Kidney (tissue), 14 donors: ENCODE data around the gene PSMB8. TPM values are rescaled to one million over a fixed set of nuclear protein-coding genes. Genes with fewer than 3 reads are reported as not detected.

ENCODE experiments used
- DNase-seq, 5 donors: peaks; one replicate each; pipeline ENCODE4 v3.0.0-alpha.2; 2013 to 2020
- FAIRE-seq: peaks from 2 replicates; lab custom pipeline; 2012; peaks lifted over from hg19 to GRCh38; lab: Jason Lieb, UNC
- H3K27ac ChIP-seq, 2 donors: one replicate each; pipeline ENCODE4 v1.7.0; 2013; ENCODE audit warnings: low read depth in 2 of 2, low read length in 2 of 2, inconsistent platforms in 1 of 2
- H3K27me3 ChIP-seq: one replicate; pipeline ENCODE4 v1.7.1; 2013; ENCODE audit warnings: low read length, inconsistent platforms; ENCODE audit not compliant: control insufficient read depth, insufficient read depth
- H3K36me3 ChIP-seq, 3 donors: one replicate each; pipeline versions ENCODE4 v1.7.0 to v1.7.1; 2013; ENCODE audit warnings: low read length in 3 of 3, control low read depth in 1 of 3, inconsistent platforms in 1 of 3; ENCODE audit not compliant: insufficient read depth in 3 of 3, control insufficient read depth in 2 of 3
- H3K4me1 ChIP-seq, 3 donors: one replicate each; pipeline versions ENCODE4 v1.7.0 to v1.7.1; 2013; ENCODE audit warnings: low read length in 3 of 3, inconsistent platforms in 1 of 3, low read depth in 1 of 3; ENCODE audit not compliant: control insufficient read depth in 2 of 3, insufficient read depth in 2 of 3
- H3K4me3 ChIP-seq, 3 donors: one replicate each; pipeline versions ENCODE4 v1.7.0 to v1.8.1; 2013; ENCODE audit warnings: low read length in 3 of 3, control low read depth in 1 of 3, inconsistent platforms in 1 of 3
- H3K9ac ChIP-seq, 3 donors: one replicate each; pipeline versions ENCODE4 v1.7.0 to v1.7.1; 2013; ENCODE audit warnings: low read length in 3 of 3, control low read depth in 1 of 3, inconsistent platforms in 1 of 3
- H3K9me3 ChIP-seq, 3 donors: one replicate each; pipeline versions ENCODE4 v1.7.0 to v1.7.1; 2013; ENCODE audit warnings: low read length in 3 of 3, control low read depth in 1 of 3, inconsistent platforms in 1 of 3; ENCODE audit not compliant: control insufficient read depth in 2 of 3, insufficient read depth in 1 of 3
- CTCF ChIP-seq: IDR thresholded peaks from 3 replicates; pipeline ENCODE4 v1.5.1; 2012; ENCODE audit warnings: mild to moderate bottlenecking, moderate library complexity, borderline replicate concordance; ENCODE audit not compliant: insufficient read depth; ENCODE audit errors: extremely low read depth
- intact Hi-C: fragments of 100-400 bp; cut with DNase I; formaldehyde crosslinking; loops from one replicate; pipeline ENCODE4 v1.11.1; 2022
- polyA plus RNA-seq: library from polyadenylated mRNA; stranded (reverse); fragments of 350-450 nt; fragmentation: Illumina TruSeq; extraction: RNeasy Lipid Tissue Mini Kit (QIAGEN cat#74804); gene quantifications from one replicate; pipeline ENCODE4 v1.2.3, GENCODE V29; 2014; ENCODE audit warnings: low read depth, low replicate concordance; ENCODE audit not compliant: insufficient read depth
- total RNA-seq: library from RNA; stranded (reverse); fragmentation: NEBNext Ultra II Directional; extraction: Animal tissue kit (Norgen Biotek cat#: 25700); gene quantifications from one replicate; pipeline ENCODE4 v1.2.1, GENCODE V29; 2021
- donor health status: control.
- donor health status: control.
- donor health status: control.
- donor health status: control.
- donor health status: control.
- donor health status: DM: yes; HTN: yes; CAD: no.
- donor health status: Normal renal cell carcinoma (clear cell type).

The PSMB8 gene
- total and polyA plus RNA-seq, 2 donors from 2014 or later: 79.6 to 90.6 TPM

DNA sequence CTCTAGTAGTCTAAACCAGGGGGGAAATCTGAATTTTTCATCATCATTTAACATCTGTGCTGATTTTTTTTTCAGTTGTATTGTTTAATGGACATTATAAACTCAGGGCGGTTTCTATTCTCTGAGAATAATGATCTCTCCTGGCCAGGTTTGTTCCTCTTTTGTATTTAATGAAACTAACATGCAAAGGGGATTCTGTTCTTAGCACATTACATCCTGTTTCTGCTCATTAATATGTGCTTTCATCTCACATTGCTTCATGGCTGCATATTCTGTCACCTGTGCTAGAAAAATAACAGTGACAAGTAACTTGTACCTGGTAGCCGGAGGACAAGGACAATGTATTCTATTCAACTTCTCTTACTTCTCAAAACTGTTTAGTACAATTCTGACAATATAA lies 27.9 kb downstream of the PSMB8 start:
- intact Hi-C loops: no loop called here
- Histone ChIP-seq H3K27me3 (no peaks in the 10 kb centered on the region), H3K27ac (no peak overlapping the region), H3K36me3 (no peaks in the 10 kb centered on the region), H3K9ac (no peak overlapping the region), H3K9me3 (no peaks in the 10 kb centered on the region), H3K4me1 (no peaks in the 10 kb centered on the region), H3K4me3 (no peak overlapping the region)
- FAIRE-seq: no peak
- TF ChIP-seq CTCF: no peak
- DNase-seq: no peak

DNA sequence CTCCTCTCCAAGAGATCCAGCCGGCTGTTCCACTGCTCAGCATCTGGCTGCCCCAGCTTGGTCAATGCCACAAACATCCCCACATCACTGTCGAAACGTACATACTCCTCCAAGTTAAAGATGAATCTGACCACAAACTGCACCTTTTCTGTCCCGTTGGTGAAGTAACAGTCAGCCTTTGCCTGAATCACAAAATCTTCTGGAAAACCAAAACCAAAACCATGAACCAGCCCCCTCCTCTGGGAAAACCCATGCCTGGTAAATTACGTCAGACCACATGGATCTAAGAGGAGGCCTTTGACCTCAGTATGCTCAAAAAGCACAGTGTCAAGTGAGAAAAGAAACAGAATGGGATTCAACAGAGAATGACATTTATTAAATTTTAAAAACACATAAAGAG lies 28.7 kb downstream of the PSMB8 start:
- Histone ChIP-seq H3K27me3 (no peaks in the 10 kb centered on the region), H3K27ac (no peak overlapping the region), H3K4me1 (no peaks in the 10 kb centered on the region), H3K36me3 (no peaks in the 10 kb centered on the region), H3K9ac (no peak overlapping the region), H3K9me3 (no peaks in the 10 kb centered on the region), H3K4me3 (no peak overlapping the region)
- intact Hi-C loops: no loop called here
- no peak for DNase-seq
- FAIRE-seq: no peak
- no peak for TF ChIP-seq CTCF

GRCh38 chr6:32814145-32814544 lies 29.7 kb downstream of the PSMB8 start:
- TF ChIP-seq CTCF: no peak
- DNase-seq (no peak), FAIRE-seq (no peak)
- Histone ChIP-seq H3K9ac (no peak overlapping the region), H3K27me3 (no peaks in the 10 kb centered on the region), H3K36me3 (no peaks in the 10 kb centered on the region), H3K27ac (no peak overlapping the region), H3K4me3 (no peak overlapping the region), H3K4me1 (no peaks in the 10 kb centered on the region), H3K9me3 (no peaks in the 10 kb centered on the region)
- intact Hi-C loops: no loop called here

DNA sequence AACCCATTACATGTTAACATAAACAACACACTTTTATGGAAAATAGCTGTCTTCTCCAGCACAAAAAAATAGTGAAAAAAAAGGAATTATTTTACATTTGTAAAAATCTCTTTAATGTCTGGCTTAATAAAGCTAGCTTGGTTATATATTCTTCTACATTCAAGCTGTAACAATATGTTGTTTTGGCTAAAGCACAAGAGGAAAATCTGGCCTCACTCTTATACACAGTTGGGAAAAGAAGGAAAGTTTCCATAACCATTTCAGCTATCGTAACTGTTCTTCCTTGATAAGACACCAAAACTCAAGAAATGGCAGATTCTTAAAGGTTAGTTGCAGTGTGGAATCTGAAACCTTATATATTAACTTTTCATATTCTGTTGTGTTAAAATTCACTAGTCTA lies 34.7 kb downstream of the PSMB8 start:
- TF ChIP-seq CTCF: no peak
- Histone ChIP-seq H3K9ac (no peak overlapping the region), H3K36me3 (no peaks in the 10 kb centered on the region), H3K27ac (no peak overlapping the region), H3K9me3 (no peaks in the 10 kb centered on the region), H3K4me1 (no peaks in the 10 kb centered on the region), H3K27me3 (no peaks in the 10 kb centered on the region), H3K4me3 (no peak overlapping the region)
- intact Hi-C loops: no loop called here
- FAIRE-seq: no peak
- DNase-seq: no peak
